ENCODE data around the gene NCK2.
A peak's percentile ranks its signal among the peaks of the same experiment; 100 is the strongest.

The NCK2 gene

GRCh38 chr2:105804266-105804665 is 59.6 kb downstream of the NCK2 start:
- peaks cover 30% of the 10 kb centered on the region for H3K79me2 ChIP-seq
- peaks cover 10% of the 10 kb centered on the region for H3K4me1 ChIP-seq
- H3K9me3 ChIP-seq (ENCODE audit: control insufficient read depth, low read length), result no peaks in the 10 kb centered on the region
- no peak overlapping the region for H3K9ac ChIP-seq
- no peak for TF ChIP-seq CTCF (IDR thresholded peaks at IDR 0.05)
- H2AFZ ChIP-seq, result no peak overlapping the region
- no peak overlapping the region for H3K4me2 ChIP-seq (ENCODE audit: low read length)
- no peaks in the 10 kb centered on the region for H3K36me3 ChIP-seq (ENCODE audit: control insufficient read depth, insufficient read depth, low read length)
- H3K27me3 ChIP-seq (ENCODE audit: control insufficient read depth, insufficient read depth, low read length), result no peaks in the 10 kb centered on the region
- no peak overlapping the region for H3K27ac ChIP-seq
- H3K4me3 ChIP-seq (ENCODE audit: low read depth, low read length), result no peak overlapping the region

GRCh38 chr2:105806996-105807395 is 62.3 kb downstream of the NCK2 start:
- Histone ChIP-seq H2AFZ (peak overlapping the region; percentile 26), H3K4me3 (ENCODE audit: low read depth, low read length) (no peak overlapping the region), H3K4me1 (peaks cover 19% of the 10 kb centered on the region), H3K79me2 (peaks cover 29% of the 10 kb centered on the region), H3K27me3 (ENCODE audit: control insufficient read depth, insufficient read depth, low read length) (no peaks in the 10 kb centered on the region), H3K9ac (no peak overlapping the region), H3K36me3 (ENCODE audit: control insufficient read depth, insufficient read depth, low read length) (no peaks in the 10 kb centered on the region), H3K4me2 (ENCODE audit: low read length) (no peak overlapping the region), H3K9me3 (ENCODE audit: control insufficient read depth, low read length) (no peaks in the 10 kb centered on the region), H3K27ac (no peak overlapping the region)
- no peak for TF ChIP-seq CTCF (IDR thresholded peaks at IDR 0.05)

GRCh38 chr2:105808423-105809096 is 63.8 kb downstream of the NCK2 start:
- TF ChIP-seq CTCF (IDR thresholded peaks at IDR 0.05), result no peak
- Histone ChIP-seq H3K36me3 (ENCODE audit: control insufficient read depth, insufficient read depth, low read length) (no peaks in the 10 kb centered on the region), H3K4me2 (ENCODE audit: low read length) (no peak overlapping the region), H2AFZ (no peak overlapping the region), H3K9me3 (ENCODE audit: control insufficient read depth, low read length) (no peaks in the 10 kb centered on the region), H3K27ac (no peak overlapping the region), H3K79me2 (peaks cover 22% of the 10 kb centered on the region), H3K4me3 (ENCODE audit: low read depth, low read length) (no peak overlapping the region), H3K27me3 (ENCODE audit: control insufficient read depth, insufficient read depth, low read length) (no peaks in the 10 kb centered on the region), H3K4me1 (peaks cover 23% of the 10 kb centered on the region), H3K9ac (no peak overlapping the region)

- TF ChIP-seq CTCF (IDR thresholded peaks at IDR 0.05), result no peak
- H3K4me3 ChIP-seq (ENCODE audit: low read depth, low read length), result no peak overlapping the region
- peaks cover 23% of the 10 kb centered on the region for H3K4me1 ChIP-seq
Measured at GRCh38 chr2:105809097-105809473, 64.4 kb downstream of the NCK2 start.

GRCh38 chr2:105809723-105810122 is 65.0 kb downstream of the NCK2 start:
- Histone ChIP-seq H3K4me3 (ENCODE audit: low read depth, low read length) (no peak overlapping the region), H3K36me3 (ENCODE audit: control insufficient read depth, insufficient read depth, low read length) (no peaks in the 10 kb centered on the region), H3K79me2 (peaks cover 27% of the 10 kb centered on the region), H3K9me3 (ENCODE audit: control insufficient read depth, low read length) (no peaks in the 10 kb centered on the region), H3K27ac (no peak overlapping the region), H3K4me2 (ENCODE audit: low read length) (no peak overlapping the region), H3K9ac (no peak overlapping the region), H2AFZ (no peak overlapping the region), H3K27me3 (ENCODE audit: control insufficient read depth, insufficient read depth, low read length) (no peaks in the 10 kb centered on the region), H3K4me1 (peaks cover 21% of the 10 kb centered on the region)
- no peak for TF ChIP-seq CTCF (IDR thresholded peaks at IDR 0.05)

More at GRCh38 chr2:105809097-105809473, 64.4 kb downstream of the NCK2 start:
- no peak overlapping the region for H3K4me2 ChIP-seq (ENCODE audit: low read length)
- H3K27ac ChIP-seq, result no peak overlapping the region
- no peaks in the 10 kb centered on the region for H3K36me3 ChIP-seq (ENCODE audit: control insufficient read depth, insufficient read depth, low read length)
- H3K79me2 ChIP-seq, result peaks cover 22% of the 10 kb centered on the region
- H3K27me3 ChIP-seq (ENCODE audit: control insufficient read depth, insufficient read depth, low read length), result no peaks in the 10 kb centered on the region
- no peak overlapping the region for H2AFZ ChIP-seq
- H3K9ac ChIP-seq, result no peak overlapping the region
- H3K9me3 ChIP-seq (ENCODE audit: control insufficient read depth, low read length), result no peaks in the 10 kb centered on the region
